ENCODE measurements around the gene CAMTA1. TPM values are rescaled to one million over a fixed set of nuclear protein-coding genes. Genes with fewer than 3 reads are reported as not detected.

CAMTA1 gene
- total and polyA plus RNA-seq, 12 donors, result 123 to 265 (median 142) TPM

GRCh38 chr1:7459914-7460313 lies 674.7 kb downstream of the CAMTA1 start:
- intact Hi-C loops (cut with DNase I), result loop anchor here in 3 of 10 donors (5.0 to 10.0 kb wide), 2 partner anchors 185 to 187 kb away; no protein-coding TSS in a partner anchor
- ATAC-seq (no peak), DNase-seq (no peak)
- no peak for TF ChIP-seq CTCF (IDR thresholded peaks at IDR 0.05)
- no peak overlapping the region for H3K4me3 ChIP-seq
- WGBS, 2 donors, result 72 to 93% methylated on average over 11 of the region's 11 CpGs
- no peaks in the 10 kb centered on the region for H3K27me3 ChIP-seq
- no peaks in the 10 kb centered on the region for H3K9me3 ChIP-seq
- H3K4me1 ChIP-seq, result peaks cover 0 to 9% (median 0%) of the 10 kb centered on the region in 9 donors
- no peak overlapping the region for H3K27ac ChIP-seq
- no peaks in the 10 kb centered on the region for H3K36me3 ChIP-seq

- no peak for ATAC-seq
These were observed 675.6 kb downstream of the CAMTA1 start for GRCh38 chr1:7460807-7461206.

GRCh38 chr1:7462617-7463016 lies 677.4 kb downstream of the CAMTA1 start:
- Histone ChIP-seq H3K4me1 (no peaks in the 10 kb centered on the region), H3K4me3 (no peak overlapping the region), H3K27ac (no peak overlapping the region), H3K27me3 (no peaks in the 10 kb centered on the region), H3K36me3 (no peaks in the 10 kb centered on the region), H3K9me3 (no peaks in the 10 kb centered on the region)
- WGBS, 2 donors, result 79 to 84% methylated on average over 10 of the region's 10 CpGs
- intact Hi-C loops (cut with DNase I), result no loop called here
- TF ChIP-seq CTCF (IDR thresholded peaks at IDR 0.05), result no peak
- DNase-seq, result no peak
- no peak for ATAC-seq

More at GRCh38 chr1:7460807-7461206, 675.6 kb downstream of the CAMTA1 start:
- 70 to 74% methylated on average over 6 of the region's 6 CpGs for WGBS, 2 donors
- H3K36me3 ChIP-seq, result no peaks in the 10 kb centered on the region
- H3K4me1 ChIP-seq, result peaks cover 0 to under 1% (median 0%) of the 10 kb centered on the region in 9 donors
- no peaks in the 10 kb centered on the region for H3K9me3 ChIP-seq
- no peak for DNase-seq
- no peak overlapping the region for H3K27ac ChIP-seq
- intact Hi-C loops (cut with DNase I), result no loop called here
- TF ChIP-seq CTCF (IDR thresholded peaks at IDR 0.05), result no peak
- H3K27me3 ChIP-seq, result no peaks in the 10 kb centered on the region
- H3K4me3 ChIP-seq, result no peak overlapping the region

- H3K4me1 ChIP-seq, result no peaks in the 10 kb centered on the region
- H3K27me3 ChIP-seq, result no peaks in the 10 kb centered on the region
- no peaks in the 10 kb centered on the region for H3K36me3 ChIP-seq
- H3K27ac ChIP-seq, result no peak overlapping the region
- ATAC-seq, result no peak
- no peak overlapping the region for H3K4me3 ChIP-seq
- no peak for DNase-seq
- no peaks in the 10 kb centered on the region for H3K9me3 ChIP-seq
- 84 to 86% methylated on average over 7 of the region's 7 CpGs for WGBS, 2 donors
- intact Hi-C loops (cut with DNase I), result no loop called here
- no peak for TF ChIP-seq CTCF (IDR thresholded peaks at IDR 0.05)
These were observed 678.3 kb downstream of the CAMTA1 start for GRCh38 chr1:7463526-7463925.
